PFSK-1 (cell line): ENCODE measurements around the gene FEM1A.

ENCODE experiments used
- FOXP2 ChIP-seq: optimal IDR thresholded peaks from 2 replicates; pipeline ENCODE3; 2011; ENCODE audit warnings: borderline replicate concordance, control low read depth, inconsistent platforms; ENCODE audit not compliant: insufficient read depth; ENCODE audit errors: extremely low read length, extremely low read depth
- POLR2AphosphoS5 ChIP-seq: IDR thresholded peaks from 2 replicates; pipeline ENCODE4 v1.6.1; 2012; ENCODE audit warnings: low read depth, mild to moderate bottlenecking, control low read depth, low read length, moderate library complexity
- REST ChIP-seq, 2 experiments: IDR thresholded peaks; 2 replicates each; pipeline versions ENCODE4 v1.6.1 to v1.8.0; 2011 to 2012; ENCODE audit warnings: low read depth in 2 of 2, low read length in 2 of 2, control low read depth in 1 of 2, inconsistent platforms in 1 of 2, mild to moderate bottlenecking in 1 of 2, moderate library complexity in 1 of 2; ENCODE audit not compliant: insufficient read depth in 1 of 2
- SIN3A ChIP-seq: IDR thresholded peaks from 2 replicates; pipeline ENCODE4 v1.6.1; 2012; ENCODE audit warnings: mild to moderate bottlenecking, low read length, moderate library complexity, borderline replicate concordance; ENCODE audit not compliant: insufficient read depth
- TAF1 ChIP-seq: IDR thresholded peaks from 2 replicates; pipeline ENCODE4 v1.6.1; 2012; ENCODE audit warnings: low read length, control low read depth, borderline replicate concordance; ENCODE audit not compliant: insufficient read depth

Gene FEM1A

GRCh38 chr19:4849019-4849418 is 57.5 kb downstream of the FEM1A start:
- TF ChIP-seq FOXP2 (no peak), TAF1 (no peak), POLR2AphosphoS5 (no peak), SIN3A (no peak), REST (IDR thresholded peaks at IDR 0.05; ENCODE audit: insufficient read depth in 1 of 2, low read depth in 2 of 2, low read length in 2 of 2) (no peak)
